ENCODE measurements around the gene NBAS. TPM values are rescaled to one million over a fixed set of nuclear protein-coding genes. Genes with fewer than 3 reads are reported as not detected.

NBAS gene
- total and polyA plus RNA-seq, 2 donors (not counting 3 experiments of a cell fraction or from before 2014, with no cell fraction given) = 29.4 to 43.0 TPM

GRCh38 chr2:15421753-15422152 lies 139.4 kb downstream of the NBAS start:
- dilution Hi-C loops (cut with MboI; ENCODE audit: extremely low pct_ligation_motif_present, low sequenced_read_pairs) = no loop called here
- H2AFZ ChIP-seq (ENCODE audit: low read depth, low read length) = no peak overlapping the region
- no peak overlapping the region for H3K27ac ChIP-seq (ENCODE audit: insufficient read depth, low read depth, low read length)
- H3K27me3 ChIP-seq (ENCODE audit: control insufficient read depth in 2 of 2, insufficient read depth in 2 of 2, low read length in 2 of 2) = no peaks in the 10 kb centered on the region
- intact Hi-C loops (cut with micrococcal nuclease) = no loop called here
- H3K36me3 ChIP-seq (ENCODE audit: control insufficient read depth in 2 of 2, extremely low read depth in 1 of 2, insufficient read depth in 2 of 2, low read length in 2 of 2) = no peaks in the 10 kb centered on the region
- no peak overlapping the region for H3K4me2 ChIP-seq (ENCODE audit: insufficient read depth, low read length)
- TF ChIP-seq CTCF (IDR thresholded peaks at IDR 0.05; ENCODE audit: extremely low read depth in 1 of 2, insufficient read depth in 1 of 2, low read depth in 1 of 2, low read length in 2 of 2) (no peak), MYC (IDR thresholded peaks at IDR 0.05; ENCODE audit: low read depth, low read length) (no peak), POLR2A (IDR thresholded peaks at IDR 0.05; ENCODE audit: low read depth, low read length) (no peak), JUN (IDR thresholded peaks at IDR 0.05; ENCODE audit: borderline replicate concordance, insufficient read depth, insufficient read length, low read depth) (no peak), MAX (IDR thresholded peaks at IDR 0.05; ENCODE audit: insufficient read depth, insufficient read length) (no peak)
- ChIA-PET CTCF (interaction anchor here (1.5 kb wide), 1 partner anchor 65 kb away, joined by 3 read pairs; no protein-coding TSS in a partner anchor), POLR2A (no interaction called here)
- H3K4me3 ChIP-seq (replicated peaks in 1 of 3; ENCODE audit: insufficient read depth in 1 of 3, low read depth in 1 of 3, low read length in 3 of 3) = no peak overlapping the region
- BruUV-seq (replicated peaks) = no TSS peak
- H3K9me1 ChIP-seq (replicated peaks; ENCODE audit: control insufficient read depth, extremely low read depth, insufficient read depth, low read length) = no peaks in the 10 kb centered on the region
- no peaks in the 10 kb centered on the region for H3K9me3 ChIP-seq (replicated peaks; ENCODE audit: control insufficient read depth, insufficient read depth, low read length)
- no peaks in the 10 kb centered on the region for H3K79me2 ChIP-seq (ENCODE audit: control insufficient read depth, insufficient read depth, low read length)
- FAIRE-seq = no peak
- DNase-seq (ENCODE audit: low read depth, low spot score) = no peak
- H3K9ac ChIP-seq (replicated peaks; ENCODE audit: extremely low read depth, insufficient read depth, low read length) = no peak overlapping the region
- H3K4me1 ChIP-seq (ENCODE audit: control insufficient read depth, extremely low read depth, insufficient read depth, low read length) = peaks cover 4% of the 10 kb centered on the region
- H4K20me1 ChIP-seq (replicated peaks; ENCODE audit: control insufficient read depth, extremely low read depth, insufficient read depth, low read length) = no peaks in the 10 kb centered on the region

GRCh38 chr2:15415748-15416147 lies 145.4 kb downstream of the NBAS start:
- intact Hi-C loops (cut with micrococcal nuclease) = no loop called here
- no peak overlapping the region for H3K4me2 ChIP-seq (ENCODE audit: insufficient read depth, low read length)
- H3K4me3 ChIP-seq (replicated peaks in 1 of 3; ENCODE audit: insufficient read depth in 1 of 3, low read depth in 1 of 3, low read length in 3 of 3) = no peak overlapping the region
- no TSS peak for BruUV-seq (replicated peaks)
- no peaks in the 10 kb centered on the region for H3K79me2 ChIP-seq (ENCODE audit: control insufficient read depth, insufficient read depth, low read length)
- no peak for DNase-seq (ENCODE audit: low read depth, low spot score)
- peak; percentile 46 for FAIRE-seq
- no peaks in the 10 kb centered on the region for H4K20me1 ChIP-seq (replicated peaks; ENCODE audit: control insufficient read depth, extremely low read depth, insufficient read depth, low read length)
- H3K36me3 ChIP-seq (ENCODE audit: control insufficient read depth in 2 of 2, extremely low read depth in 1 of 2, insufficient read depth in 2 of 2, low read length in 2 of 2) = peaks cover 0 to 2% of the 10 kb centered on the region in 2 experiments
- TF ChIP-seq JUN (IDR thresholded peaks at IDR 0.05; ENCODE audit: borderline replicate concordance, insufficient read depth, insufficient read length, low read depth) (no peak), GATA2 (IDR thresholded peaks at IDR 0.05; ENCODE audit: insufficient read depth, insufficient read length, low read depth, low read length) (no peak), EZH2 (IDR thresholded peaks at IDR 0.05; ENCODE audit: borderline replicate concordance, low read depth, low read length, severe bottlenecking) (no peak), CTCF (IDR thresholded peaks at IDR 0.05; ENCODE audit: extremely low read depth in 1 of 2, insufficient read depth in 1 of 2, low read depth in 1 of 2, low read length in 2 of 2) (no peak)
- no peaks in the 10 kb centered on the region for H3K27me3 ChIP-seq (ENCODE audit: control insufficient read depth in 2 of 2, insufficient read depth in 2 of 2, low read length in 2 of 2)
- no peak overlapping the region for H3K27ac ChIP-seq (ENCODE audit: insufficient read depth, low read depth, low read length)
- H3K9ac ChIP-seq (replicated peaks; ENCODE audit: extremely low read depth, insufficient read depth, low read length) = no peak overlapping the region
- POLR2A ChIA-PET = no interaction called here
- no peaks in the 10 kb centered on the region for H3K9me1 ChIP-seq (replicated peaks; ENCODE audit: control insufficient read depth, extremely low read depth, insufficient read depth, low read length)
- peaks cover 4% of the 10 kb centered on the region for H3K4me1 ChIP-seq (ENCODE audit: control insufficient read depth, extremely low read depth, insufficient read depth, low read length)
- CTCF ChIA-PET = interaction anchor here (1.0 kb wide), 1 partner anchor 162 kb away, joined by 5 read pairs; no protein-coding TSS in a partner anchor
- H3K9me3 ChIP-seq (replicated peaks; ENCODE audit: control insufficient read depth, insufficient read depth, low read length) = no peaks in the 10 kb centered on the region
- H2AFZ ChIP-seq (ENCODE audit: low read depth, low read length) = no peak overlapping the region
- dilution Hi-C loops (cut with MboI; ENCODE audit: extremely low pct_ligation_motif_present, low sequenced_read_pairs) = no loop called here

All from endothelial cell of umbilical vein (primary cell).